GM18868 (cell line): ENCODE data around the gene DISC1.

Experiments
- ATAC-seq: cut with Tn5 transposase; IDR thresholded peaks from one replicate; pipeline ENCODE4 v1.9.1; 2021; ENCODE audit warnings: mild to moderate bottlenecking, moderate library complexity; ENCODE audit not compliant: unreplicated experiment

DISC1 gene

GRCh38 chr1:232018231-232019025, 391.8 kb downstream of the DISC1 start:
- no peak for ATAC-seq

DNA sequence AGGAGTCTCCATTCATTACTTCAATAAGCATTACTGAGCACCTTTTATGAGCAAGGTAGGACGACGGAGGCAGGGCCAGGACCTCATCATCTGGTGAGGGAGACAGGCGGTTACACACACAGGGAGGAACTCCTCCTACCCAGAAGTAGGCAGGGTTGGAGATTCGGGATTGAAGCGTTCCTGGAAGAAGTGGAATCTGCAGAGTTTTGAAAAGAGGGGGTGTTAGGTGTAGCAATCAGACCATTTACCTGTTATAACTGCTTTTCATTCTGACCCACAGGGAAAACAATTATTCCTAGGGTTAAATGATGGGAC, 392.4 kb downstream of the DISC1 start:
- ATAC-seq, result no peak

- ATAC-seq, result no peak
Measured at GRCh38 chr1:232020352-232020751, 393.8 kb downstream of the DISC1 start.

GRCh38 chr1:232029315-232029714, 402.7 kb downstream of the DISC1 start:
- ATAC-seq, result no peak

DNA sequence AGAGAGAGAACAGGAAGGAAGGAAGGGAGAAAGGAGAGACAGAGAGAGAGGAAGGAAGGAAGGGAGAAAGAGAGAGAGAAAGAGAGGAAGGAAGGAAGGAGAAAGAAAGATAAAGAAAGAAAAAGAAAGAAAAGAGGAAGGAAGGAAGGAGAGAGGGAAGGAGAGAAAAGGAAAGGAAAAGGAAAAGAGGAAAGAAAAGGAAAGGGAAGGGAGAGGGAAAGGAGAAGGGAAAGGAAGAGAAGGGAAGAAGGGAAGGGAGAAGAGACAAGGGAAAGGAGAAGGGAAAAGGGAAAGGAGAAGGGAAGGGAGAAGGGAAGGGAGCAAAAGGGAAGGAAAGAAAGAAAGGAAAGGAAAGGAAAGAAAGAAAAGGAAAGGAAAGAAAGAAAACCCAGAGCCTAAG, 404.6 kb downstream of the DISC1 start:
- ATAC-seq, result no peak

GRCh38 chr1:232033285-232033684, 406.7 kb downstream of the DISC1 start:
- ATAC-seq, result no peak

- ATAC-seq, result no peak
Measured at GRCh38 chr1:232034556-232034955, 408.0 kb downstream of the DISC1 start.

DNA sequence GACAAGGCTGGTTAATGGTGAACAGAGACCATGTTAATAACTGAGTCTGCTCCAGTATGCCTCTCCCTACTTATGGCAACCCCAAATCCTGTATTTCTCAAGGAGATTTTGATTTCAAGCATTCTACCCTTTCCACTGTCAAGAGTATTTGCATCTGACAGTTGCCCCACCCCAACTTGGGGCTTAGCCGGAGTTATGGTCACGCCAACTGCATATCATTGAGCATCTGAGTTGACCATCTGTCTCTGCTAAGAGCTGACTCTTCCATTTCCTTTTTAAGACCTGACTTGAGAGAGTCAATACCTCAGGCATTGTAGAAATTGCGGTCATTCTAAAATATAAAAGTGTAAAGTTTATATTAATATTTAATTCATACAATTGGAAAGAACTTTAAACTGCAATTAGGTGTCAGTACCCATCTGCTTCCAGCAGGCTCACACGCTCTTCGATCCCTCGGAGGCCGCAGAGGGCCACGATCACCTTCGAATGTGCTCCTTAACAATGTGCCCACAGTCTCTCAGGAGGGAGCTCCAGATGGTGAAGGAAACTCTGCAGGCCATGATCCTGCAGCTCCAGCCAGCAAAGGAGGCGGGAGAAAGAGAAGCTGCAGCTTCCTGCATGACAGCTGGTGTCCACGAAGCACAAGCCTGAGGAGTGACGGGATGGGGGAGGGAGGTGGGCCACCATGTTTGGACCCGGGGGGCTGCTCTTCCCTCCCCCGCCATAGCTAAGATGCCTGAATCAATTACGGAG, 409.8 kb downstream of the DISC1 start:
- ATAC-seq, result no peak

GRCh38 chr1:232037774-232038388, 411.3 kb downstream of the DISC1 start:
- ATAC-seq, result no peak

GRCh38 chr1:232038706-232039677, 412.4 kb downstream of the DISC1 start:
- no peak for ATAC-seq

GRCh38 chr1:232040260-232040659, 413.7 kb downstream of the DISC1 start:
- ATAC-seq, result no peak

GRCh38 chr1:232044728-232045127, 418.1 kb downstream of the DISC1 start:
- ATAC-seq, result no peak

DNA sequence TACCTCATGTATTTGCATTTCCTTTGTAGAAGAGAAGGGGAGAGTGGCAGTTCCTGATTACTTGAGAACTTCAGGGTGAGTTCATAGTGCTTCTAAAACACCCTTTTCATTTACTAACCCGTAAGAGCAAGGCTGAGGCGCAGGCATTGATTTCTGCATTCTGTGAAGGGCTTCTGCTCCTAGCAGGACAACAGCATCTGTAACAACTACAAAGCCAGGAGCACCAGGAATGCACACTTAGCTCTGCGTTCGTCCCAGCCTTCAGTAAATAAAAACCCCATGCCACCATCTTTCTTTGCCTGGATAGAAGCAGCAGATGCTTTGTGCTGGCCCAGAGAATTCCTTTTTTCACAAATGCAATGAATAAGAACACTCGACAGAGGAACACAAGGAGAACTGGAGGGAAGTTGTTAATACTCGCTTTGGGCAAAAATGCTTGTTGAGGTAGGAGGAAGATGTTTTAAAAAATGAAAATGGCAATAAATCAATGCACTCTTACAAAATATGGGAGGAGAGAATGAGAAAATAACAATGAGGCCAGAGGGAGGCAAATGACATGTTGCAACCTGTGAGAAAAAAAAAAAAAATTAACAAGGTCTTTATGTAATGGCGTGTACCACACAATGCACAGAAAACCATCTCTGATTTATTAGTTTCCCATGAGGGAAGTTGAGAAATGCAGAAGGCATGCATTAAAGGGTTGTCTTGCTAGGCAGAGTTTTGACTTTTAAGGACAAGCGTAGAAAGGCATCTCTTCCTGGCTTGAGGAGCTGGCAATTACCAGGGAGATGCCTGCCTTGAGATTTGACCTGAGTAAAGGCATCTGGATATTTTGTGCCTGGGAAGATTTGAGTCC, 418.8 kb downstream of the DISC1 start:
- ATAC-seq, result no peak

DNA sequence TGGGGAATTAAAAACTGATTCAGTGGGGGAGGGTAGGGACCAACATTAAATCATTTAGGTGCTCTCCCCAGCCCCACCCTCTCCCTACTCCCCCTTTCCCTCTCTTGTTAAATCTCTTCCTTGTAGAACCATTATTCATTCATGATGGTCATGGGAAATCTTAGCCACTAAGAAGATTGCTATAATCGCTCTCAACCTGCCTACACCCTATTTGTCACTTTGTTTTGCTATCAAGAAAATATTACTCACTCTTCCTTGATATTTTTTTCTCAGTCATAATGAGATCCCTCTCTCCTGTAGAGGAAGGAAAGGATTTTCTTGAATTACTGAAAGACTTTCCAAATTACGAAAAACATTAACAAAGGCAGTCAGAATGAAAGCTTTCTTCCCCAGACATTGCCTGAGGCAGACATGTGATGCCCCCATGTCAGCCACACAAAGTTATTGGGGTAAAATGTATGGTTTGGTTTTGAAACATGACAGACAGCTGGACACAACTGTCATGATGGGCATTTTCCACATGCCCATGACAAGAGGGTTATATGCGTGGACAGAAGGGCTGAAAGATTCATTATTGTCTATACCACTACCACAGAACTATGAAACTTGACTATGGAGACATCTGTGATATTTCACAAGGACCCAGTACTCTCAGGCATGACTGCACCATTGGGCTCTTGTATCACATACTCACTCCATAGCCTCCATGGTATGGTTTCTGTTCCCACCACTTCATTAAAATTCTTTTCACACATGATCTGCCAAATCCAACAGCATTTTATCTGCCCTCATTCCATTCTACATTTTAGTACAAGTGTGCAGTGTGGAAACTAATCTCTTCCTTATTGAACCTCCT, 420.1 kb downstream of the DISC1 start:
- ATAC-seq, result no peak

DNA sequence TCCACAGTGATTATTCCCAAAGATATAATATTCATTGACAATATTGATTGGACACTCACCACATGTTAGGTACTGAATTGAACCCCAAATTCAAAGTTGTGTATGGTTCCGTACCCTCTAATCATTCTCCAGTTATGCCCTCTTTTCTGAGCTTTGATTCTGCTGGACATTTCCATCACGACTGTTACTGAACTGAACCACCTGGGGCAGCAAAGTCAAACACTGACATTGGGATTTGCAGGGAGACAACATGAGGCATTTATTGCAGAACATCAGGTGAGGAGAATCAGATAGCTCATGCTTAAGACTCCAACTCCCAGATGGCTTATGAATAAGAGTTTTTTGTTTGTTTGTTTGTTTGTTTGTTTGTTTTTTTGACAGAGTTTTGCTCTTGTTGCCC, 420.9 kb downstream of the DISC1 start:
- ATAC-seq, result no peak

GRCh38 chr1:232048481-232048880, 421.9 kb downstream of the DISC1 start:
- no peak for ATAC-seq

DNA sequence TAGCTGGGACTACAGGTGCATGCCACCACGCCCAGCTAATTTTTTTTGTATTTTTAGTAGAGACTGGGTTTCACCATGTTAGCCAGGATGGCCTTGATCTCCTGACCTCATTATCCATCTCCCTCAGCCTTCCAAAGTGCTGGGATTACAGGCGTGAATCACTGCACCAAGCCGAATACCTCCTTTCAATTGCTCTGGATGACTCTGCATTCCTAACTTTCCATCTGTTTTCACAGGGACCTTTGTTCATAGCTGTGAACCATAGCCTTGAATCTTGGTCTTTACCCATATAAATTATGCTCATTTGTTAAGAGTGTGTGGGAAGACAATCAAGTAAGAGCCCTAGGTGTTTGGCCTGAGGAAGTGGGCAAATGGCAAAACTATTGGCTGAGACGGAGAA, 422.7 kb downstream of the DISC1 start:
- ATAC-seq, result no peak

- no peak for ATAC-seq
Measured at GRCh38 chr1:232057217-232057895, 430.8 kb downstream of the DISC1 start.

- ATAC-seq, result no peak
Measured at GRCh38 chr1:232057896-232058274, 431.3 kb downstream of the DISC1 start.
